ENCODE measurements around the gene DVL3.

DVL3 gene

GRCh38 chr3:184176377-184177330 is 21.5 kb downstream of the DVL3 start:
- DNase-seq (ENCODE audit: low spot score): peak; percentile 40

DNA sequence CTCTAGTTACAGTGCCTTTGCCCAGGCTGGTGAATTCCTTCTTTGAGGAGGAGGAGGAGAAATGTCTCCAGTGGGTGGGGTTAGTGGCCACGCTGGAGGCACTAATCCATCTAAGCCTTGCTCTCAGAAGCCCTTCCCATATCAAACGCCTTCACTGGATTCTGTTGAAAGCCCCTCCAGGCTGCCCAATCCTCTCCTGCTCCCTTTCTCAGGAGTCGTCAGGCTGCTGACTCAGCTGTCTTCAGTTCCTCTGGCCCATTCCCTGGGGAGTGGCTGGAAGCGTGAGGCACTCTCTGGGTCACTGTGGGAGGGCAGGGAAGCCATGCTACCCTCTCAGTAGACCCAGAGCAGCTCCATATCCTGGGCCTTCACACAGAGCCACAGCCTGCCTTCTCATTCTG is 22.2 kb downstream of the DVL3 start:
- no peak for DNase-seq (ENCODE audit: low spot score)

- DNase-seq (ENCODE audit: low spot score): no peak
These were observed 22.7 kb downstream of the DVL3 start for GRCh38 chr3:184177767-184178306.

GRCh38 chr3:184178521-184179138 is 23.5 kb downstream of the DVL3 start:
- DNase-seq (ENCODE audit: low spot score): no peak

- DNase-seq (ENCODE audit: low spot score): no peak
These were observed 25.0 kb downstream of the DVL3 start for GRCh38 chr3:184180165-184180564.

DNA sequence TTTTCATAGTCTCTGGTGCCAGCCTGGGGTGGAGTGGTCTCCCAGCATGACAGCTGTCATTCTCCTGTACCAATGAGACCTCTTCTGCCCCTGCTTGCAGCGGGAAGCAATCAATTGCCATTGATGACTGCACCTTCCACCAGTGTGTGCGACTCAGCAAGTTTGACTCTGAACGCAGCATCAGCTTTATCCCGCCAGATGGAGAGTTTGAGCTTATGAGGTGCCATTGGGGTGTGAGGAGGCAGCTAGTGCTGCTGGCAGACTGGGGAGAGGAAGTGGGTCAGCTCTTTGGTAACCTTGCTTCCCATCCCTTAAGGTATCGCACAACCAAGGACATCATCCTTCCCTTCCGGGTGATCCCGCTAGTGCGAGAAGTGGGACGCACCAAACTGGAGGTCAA is 26.4 kb downstream of the DVL3 start:
- DNase-seq (ENCODE audit: low spot score): no peak

- DNase-seq (ENCODE audit: low spot score): no peak
These were observed 28.5 kb downstream of the DVL3 start for GRCh38 chr3:184183679-184184078.

DNA sequence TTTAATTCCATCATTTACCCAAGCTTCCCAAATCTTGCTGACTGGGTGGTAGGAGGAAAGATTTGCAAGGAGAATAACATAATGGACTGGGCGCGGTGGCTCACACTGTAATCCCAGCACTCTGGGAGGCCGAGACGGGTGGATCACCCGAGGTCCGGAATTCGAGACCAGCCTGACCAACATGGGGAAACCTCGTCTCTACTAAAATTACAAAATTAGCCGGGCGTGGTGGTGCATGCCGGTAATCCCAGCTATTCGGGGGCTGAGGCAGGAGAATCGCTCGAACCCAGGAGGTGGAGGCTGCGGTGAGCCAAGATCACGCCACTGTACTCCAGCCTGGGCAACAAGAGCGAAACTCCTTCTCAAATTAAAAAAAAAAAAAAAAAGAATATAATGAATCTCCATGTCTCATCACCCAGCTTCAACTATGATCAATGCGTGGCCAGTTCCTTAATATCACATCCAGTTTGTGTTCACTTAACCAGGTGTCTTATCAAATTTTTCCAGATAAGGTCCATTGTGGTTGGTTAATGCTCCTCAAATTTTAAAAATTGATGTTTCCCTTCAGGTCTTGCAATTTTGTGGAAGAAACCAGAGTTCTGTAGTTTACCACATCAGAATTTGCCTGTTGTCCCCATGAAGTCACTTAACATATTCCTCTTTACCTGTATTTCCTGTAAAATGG is 29.5 kb downstream of the DVL3 start:
- no peak for DNase-seq (ENCODE audit: low spot score)

DNA sequence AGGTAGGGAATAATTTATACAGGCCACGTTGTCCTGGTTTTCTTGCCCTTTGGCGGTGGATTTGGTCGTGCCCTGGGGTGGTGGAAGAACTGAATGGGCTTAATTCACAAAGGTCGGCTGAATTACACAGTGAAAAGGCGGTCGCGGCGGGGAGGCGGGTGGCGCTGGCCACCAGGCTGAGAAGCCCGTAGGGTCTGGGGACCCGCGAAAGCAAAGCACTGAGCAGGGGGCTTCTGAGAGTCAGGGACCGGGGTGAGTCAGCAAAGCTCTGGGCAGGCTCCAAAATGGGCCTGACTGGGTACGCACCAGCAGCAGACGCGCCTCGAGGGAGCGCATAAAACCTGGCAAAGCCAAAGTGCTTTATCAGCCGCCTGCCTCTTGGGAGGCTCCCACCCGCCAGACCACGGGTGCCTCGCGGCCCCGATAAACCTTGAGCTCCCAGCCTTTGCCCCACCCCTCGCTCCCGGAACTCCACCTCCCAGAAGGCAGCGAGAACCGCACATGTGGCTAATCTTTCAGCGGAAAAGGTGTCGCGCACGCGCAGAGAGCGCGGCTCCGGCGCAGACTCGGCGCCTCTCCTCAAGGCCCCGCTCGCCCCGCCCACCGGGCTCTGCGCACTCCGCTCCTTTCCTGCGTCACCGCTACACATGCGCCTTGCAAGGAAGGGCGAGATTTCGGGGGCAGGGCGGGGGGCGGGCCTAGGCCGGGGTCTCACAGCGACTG is 30.4 kb downstream of the DVL3 start:
- DNase-seq (ENCODE audit: low spot score): peak; percentile 98

GRCh38 chr3:184186184-184186901 is 31.2 kb downstream of the DVL3 start, which contains the start of gene ABCF3:
Gene ABCF3 (plus strand): TSS chr3:184186199. CDS start chr3:184186208, 9 bp downstream.
- DNase-seq (ENCODE audit: low spot score): no peak

DNA sequence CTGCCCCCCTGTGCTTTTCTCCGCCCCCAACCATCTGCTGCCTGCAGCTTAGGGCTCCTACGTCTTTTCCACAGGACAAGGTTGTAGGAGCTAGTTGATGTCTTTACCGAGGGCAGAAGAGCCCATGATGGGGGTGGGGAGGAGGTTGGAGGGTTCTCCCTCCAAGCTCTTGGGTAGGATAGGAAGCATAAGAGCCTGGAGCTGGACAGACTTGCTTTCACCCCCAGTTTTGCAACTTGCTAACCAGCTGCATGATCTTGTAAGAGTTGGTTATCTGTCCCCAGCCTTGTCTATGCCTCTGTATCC is 31.7 kb downstream of the DVL3 start:
- no peak for DNase-seq (ENCODE audit: low spot score)

- DNase-seq (ENCODE audit: low spot score): no peak
These were observed 32.9 kb downstream of the DVL3 start for GRCh38 chr3:184188080-184188479.

GRCh38 chr3:184189421-184189820 is 34.2 kb downstream of the DVL3 start:
- DNase-seq (ENCODE audit: low spot score): no peak

DNA sequence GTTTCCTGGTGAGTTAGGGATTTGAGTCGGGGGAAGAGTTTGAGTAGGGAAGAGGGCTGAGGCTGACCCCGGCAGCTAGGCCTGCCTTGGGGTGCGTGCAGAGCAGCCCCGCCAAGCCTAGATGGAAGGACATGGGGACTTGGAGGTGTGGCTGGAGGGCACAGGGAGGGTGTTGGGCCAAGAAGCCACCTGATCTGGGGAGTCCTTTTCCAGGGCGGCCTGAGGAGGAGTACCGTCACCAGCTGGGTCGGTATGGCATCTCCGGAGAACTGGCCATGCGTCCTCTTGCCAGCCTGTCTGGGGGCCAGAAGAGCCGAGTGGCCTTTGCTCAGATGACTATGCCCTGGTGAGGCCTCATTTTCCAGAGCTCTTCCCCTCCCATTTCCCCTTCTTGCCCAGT is 37.7 kb downstream of the DVL3 start:
- DNase-seq (ENCODE audit: low spot score): no peak

DNA sequence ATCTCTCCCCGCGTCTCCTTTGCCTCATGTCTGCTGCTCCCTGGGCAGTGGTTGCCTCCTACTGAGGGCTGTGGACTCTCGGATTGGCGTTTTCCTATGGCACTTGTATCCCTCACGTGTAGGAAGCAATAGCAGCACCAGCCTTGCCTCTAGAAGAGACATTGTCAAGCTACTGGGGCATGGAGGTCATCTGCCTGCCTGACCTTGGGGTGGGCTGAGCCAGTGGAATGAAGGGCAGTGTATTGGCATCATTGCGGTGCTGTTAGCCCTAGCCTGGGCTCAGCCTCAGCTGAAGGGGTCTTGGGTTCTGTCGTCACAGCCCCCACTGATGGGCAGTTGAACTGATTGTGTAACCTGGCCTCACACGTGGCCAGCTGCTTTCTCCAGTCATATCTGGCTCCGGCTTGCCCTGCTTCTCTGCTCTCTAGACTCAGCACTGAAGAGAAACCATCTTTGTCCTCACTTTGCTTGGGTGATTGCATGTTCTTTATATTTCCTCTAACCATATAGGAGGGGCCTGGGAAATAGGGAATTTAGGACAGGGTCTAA is 38.9 kb downstream of the DVL3 start:
- no peak for DNase-seq (ENCODE audit: low spot score)

- no peak for DNase-seq (ENCODE audit: low spot score)
These were observed 41.4 kb downstream of the DVL3 start for GRCh38 chr3:184196536-184196935.

GRCh38 chr3:184198509-184198908 is 43.3 kb downstream of the DVL3 start:
- DNase-seq (ENCODE audit: low spot score): no peak

DNA sequence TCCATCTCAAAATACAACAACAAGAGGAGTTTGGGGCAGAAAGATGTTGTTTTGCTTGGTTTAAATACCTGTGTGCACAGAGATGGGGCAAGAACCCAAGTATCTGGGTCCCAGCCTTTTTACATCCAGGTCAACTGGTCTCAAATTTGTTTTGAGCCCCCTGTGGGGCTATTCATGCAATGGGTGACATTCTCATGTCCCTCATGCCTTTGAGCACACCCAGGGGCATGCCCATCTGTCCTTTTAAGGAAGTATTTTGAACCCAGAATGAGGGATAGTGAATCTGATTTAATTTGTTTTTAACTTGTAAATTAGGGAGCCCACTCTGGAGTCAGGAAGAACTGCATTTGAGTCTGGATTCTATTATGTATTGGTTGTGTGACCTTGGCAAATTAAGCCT is 45.6 kb downstream of the DVL3 start:
- DNase-seq (ENCODE audit: low spot score): no peak

DNA sequence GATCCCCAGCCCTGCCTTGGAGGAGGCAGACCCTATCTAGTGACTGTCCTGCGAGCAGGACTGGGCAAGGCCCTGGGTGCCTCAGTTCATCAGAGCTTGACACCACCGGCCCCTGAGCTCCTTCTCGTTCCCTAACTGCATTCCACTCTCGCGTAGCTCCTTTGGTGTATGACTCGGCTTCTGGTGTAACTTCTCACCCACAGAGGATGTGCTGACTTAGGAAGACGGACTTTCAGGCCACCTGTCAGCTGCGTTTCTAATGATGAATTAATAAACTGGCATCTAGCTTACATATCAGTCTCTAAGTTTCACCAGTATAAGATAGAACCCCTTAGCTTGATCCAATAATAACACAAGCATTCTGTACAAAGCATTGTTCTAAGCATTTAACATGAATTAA is 48.3 kb downstream of the DVL3 start:
- no peak for DNase-seq (ENCODE audit: low spot score)

- DNase-seq (ENCODE audit: low spot score): no peak
These were observed 54.2 kb downstream of the DVL3 start for GRCh38 chr3:184209146-184209923.
